SK-N-MC (cell line): ENCODE measurements around the gene ACER3.
"Not testable (repeated sequence)": the region's sequence is repeated elsewhere in the genome, so short reads cannot be mapped to it uniquely, and the experiment has no call there.

Experiments used
- DNase-seq: peaks from one replicate; pipeline ENCODE4 v3.0.0-alpha.2; 2011; ENCODE audit warnings: low read depth, low spot score
- H3K27ac ChIP-seq: fragments of 200-600 bp; sonication (generic); 2 replicates; pipeline ENCODE4 v1.5.1; 2016; ENCODE audit warnings: mixed run types
- H3K36me3 ChIP-seq: fragments of 200-600 bp; sonication (generic); 2 replicates; pipeline ENCODE4 v1.6.1; 2017; ENCODE audit warnings: antibody characterized with exemption, low read length, mixed read lengths; ENCODE audit not compliant: insufficient read depth
- H3K4me3 ChIP-seq: fragments of 200-600 bp; sonication (generic); 2 replicates; pipeline ENCODE4 v1.5.1; 2016
- H3K9ac ChIP-seq: fragments of 200-600 bp; sonication (generic); 2 replicates; pipeline ENCODE4 v1.8.0; 2017; ENCODE audit warnings: mixed run types, mixed read lengths; ENCODE audit not compliant: insufficient read length
- H3K9me3 ChIP-seq: fragments of 200-600 bp; sonication (generic); 2 replicates; pipeline ENCODE4 v1.6.1; 2017; ENCODE audit warnings: low read depth, mild to moderate bottlenecking, antibody characterized with exemption, low read length, moderate library complexity, mixed read lengths
- EZH2 ChIP-seq: fragments of 200-600 bp; sonication (generic); IDR thresholded peaks from one replicate; pipeline ENCODE4 v1.6.1; 2017; ENCODE audit warnings: antibody characterized with exemption
- FOXP2 ChIP-seq: optimal IDR thresholded peaks from 2 replicates; pipeline ENCODE3; 2011; ENCODE audit warnings: mild to moderate bottlenecking, moderate library complexity; ENCODE audit not compliant: insufficient read depth; ENCODE audit errors: extremely low read length, control extremely low read depth
- POLR2AphosphoS5 ChIP-seq: IDR thresholded peaks from 2 replicates; pipeline ENCODE4 v1.6.1; 2012; ENCODE audit warnings: mild to moderate bottlenecking, low read depth, low read length, borderline replicate concordance

The ACER3 gene

GRCh38 chr11:76860539-76861475, at the start of gene ACER3:
TSS of gene ACER3 (plus strand) at chr11:76860918. CDS start at chr11:76860977, 59 bp downstream.
- peak within 1 kb of the TSS; percentile 86 for H3K9ac ChIP-seq
- 0 out of 2 replicates have a peak within 1 kb of the TSS, but pooled peaks have one; percentile 33 for H3K27ac ChIP-seq
- TF ChIP-seq POLR2AphosphoS5 (peak; percentile 66), FOXP2 (no peak), EZH2 (no peak)
- DNase-seq = no peak
- no peaks in the 10 kb centered on the region for H3K9me3 ChIP-seq
- no peaks in the 10 kb centered on the region for H3K36me3 ChIP-seq
- H3K4me3 ChIP-seq = peak within 1 kb of the TSS; percentile 91

DNA sequence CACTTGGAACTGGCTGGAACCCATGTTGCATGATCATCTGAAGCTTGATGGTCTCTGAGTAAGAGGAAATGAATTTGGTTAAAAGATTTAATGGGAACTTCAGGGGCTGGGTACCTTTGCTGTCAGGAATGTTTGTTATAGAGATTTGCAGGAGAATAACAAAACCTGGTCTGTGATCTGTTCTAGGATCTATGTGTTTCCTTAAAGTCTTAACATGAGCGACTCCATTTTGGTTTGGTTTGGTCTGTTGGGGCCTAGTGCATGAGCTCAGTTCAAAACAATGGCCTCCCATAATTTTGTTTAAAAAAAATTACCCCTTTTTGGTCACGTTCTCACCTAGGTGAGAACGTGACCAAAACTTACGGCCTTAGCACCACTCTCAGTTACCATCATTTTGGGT, 49.5 kb upstream of the ACER3 start:
- Histone ChIP-seq H3K36me3 (no peaks in the 10 kb centered on the region), H3K9me3 (no peaks in the 10 kb centered on the region), H3K9ac (no peak overlapping the region), H3K27ac (no peak overlapping the region), H3K4me3 (no peak overlapping the region)
- no peak for TF ChIP-seq EZH2
- no peak for TF ChIP-seq POLR2AphosphoS5
- TF ChIP-seq FOXP2 = no peak
- no peak for DNase-seq

GRCh38 chr11:76814414-76814813, 46.3 kb upstream of the ACER3 start:
- TF ChIP-seq POLR2AphosphoS5 (no peak), FOXP2 (no peak), EZH2 (no peak)
- no peak overlapping the region for H3K4me3 ChIP-seq
- no peaks in the 10 kb centered on the region for H3K9me3 ChIP-seq
- DNase-seq = no peak
- no peak overlapping the region for H3K9ac ChIP-seq
- no peak overlapping the region for H3K27ac ChIP-seq
- no peaks in the 10 kb centered on the region for H3K36me3 ChIP-seq

DNA sequence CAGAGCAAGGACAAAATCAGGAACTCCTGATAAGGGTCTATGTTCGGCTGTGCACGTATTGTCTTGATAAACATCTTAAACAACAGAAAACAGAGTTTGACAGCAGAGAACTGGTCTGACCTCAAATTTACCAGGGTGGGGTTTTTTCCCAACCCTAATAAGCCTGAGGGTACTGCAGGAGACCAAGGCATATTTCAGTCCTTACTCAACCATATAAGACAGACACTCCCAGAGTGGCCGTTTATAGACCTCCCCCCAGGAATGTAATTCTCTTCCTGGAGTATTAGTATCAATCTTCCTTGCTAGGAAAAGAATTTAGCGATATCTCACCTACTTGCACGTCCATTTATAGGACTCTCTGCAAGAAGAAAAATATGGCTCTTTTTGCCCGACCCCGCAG, 45.0 kb upstream of the ACER3 start:
- not testable (repeated sequence) for H3K9ac ChIP-seq, H3K4me3 ChIP-seq, H3K36me3 ChIP-seq, H3K9me3 ChIP-seq, H3K27ac ChIP-seq, DNase-seq

DNA sequence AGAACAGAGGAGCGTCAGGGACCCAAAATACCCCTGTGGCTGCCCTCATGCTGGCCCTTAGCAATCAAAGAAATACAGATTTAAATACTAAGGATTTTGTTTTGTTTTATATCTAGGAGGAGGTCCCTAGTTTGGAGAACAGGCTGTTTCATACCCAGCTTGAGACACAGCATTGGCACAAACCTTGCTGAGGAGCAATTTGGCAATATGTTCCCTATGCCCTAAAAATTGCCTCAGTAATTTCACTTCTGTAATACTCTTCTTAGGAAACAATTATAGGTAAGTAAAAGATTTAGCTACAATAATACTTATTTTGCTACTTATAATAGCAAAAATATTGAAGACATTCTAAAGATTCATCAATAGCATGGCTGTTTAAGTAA, 40.5 kb upstream of the ACER3 start:
- Histone ChIP-seq H3K27ac (no peak overlapping the region), H3K9me3 (no peaks in the 10 kb centered on the region), H3K9ac (no peak overlapping the region), H3K36me3 (no peaks in the 10 kb centered on the region), H3K4me3 (no peak overlapping the region)
- DNase-seq = no peak
- TF ChIP-seq FOXP2 = no peak
- no peak for TF ChIP-seq EZH2
- TF ChIP-seq POLR2AphosphoS5 = no peak

DNA sequence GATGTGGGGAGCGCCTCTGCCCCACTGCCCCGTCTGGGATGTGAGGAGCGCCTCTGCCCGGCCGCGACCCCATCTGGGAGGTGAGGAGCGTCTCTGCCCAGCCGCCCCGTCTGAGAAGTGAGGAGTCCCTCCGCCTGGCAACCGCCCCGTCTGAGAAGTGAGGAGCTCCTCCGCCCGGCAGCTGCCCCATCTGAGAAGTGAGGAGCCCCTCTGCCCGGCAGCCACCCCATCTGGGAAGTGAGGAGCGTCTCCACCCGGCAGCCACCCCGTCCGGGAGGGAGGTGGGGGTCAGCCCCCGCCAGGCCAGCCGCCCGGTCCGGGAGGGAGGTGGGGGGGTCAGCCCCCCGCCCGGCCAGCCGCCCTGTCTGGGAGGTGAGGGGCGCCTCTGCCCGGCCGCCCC, 39.3 kb upstream of the ACER3 start:
- H3K27ac ChIP-seq, H3K9ac ChIP-seq, H3K4me3 ChIP-seq, DNase-seq, H3K36me3 ChIP-seq, H3K9me3 ChIP-seq: not testable (repeated sequence)

- no peaks in the 10 kb centered on the region for H3K9me3 ChIP-seq
- DNase-seq = no peak
- TF ChIP-seq POLR2AphosphoS5 = no peak
- TF ChIP-seq EZH2 = no peak
- TF ChIP-seq FOXP2 = no peak
- H3K36me3 ChIP-seq = no peaks in the 10 kb centered on the region
- no peak overlapping the region for H3K27ac ChIP-seq
- no peak overlapping the region for H3K9ac ChIP-seq
- no peak overlapping the region for H3K4me3 ChIP-seq
These were observed 38.3 kb upstream of the ACER3 start for GRCh38 chr11:76822406-76822805.

DNA sequence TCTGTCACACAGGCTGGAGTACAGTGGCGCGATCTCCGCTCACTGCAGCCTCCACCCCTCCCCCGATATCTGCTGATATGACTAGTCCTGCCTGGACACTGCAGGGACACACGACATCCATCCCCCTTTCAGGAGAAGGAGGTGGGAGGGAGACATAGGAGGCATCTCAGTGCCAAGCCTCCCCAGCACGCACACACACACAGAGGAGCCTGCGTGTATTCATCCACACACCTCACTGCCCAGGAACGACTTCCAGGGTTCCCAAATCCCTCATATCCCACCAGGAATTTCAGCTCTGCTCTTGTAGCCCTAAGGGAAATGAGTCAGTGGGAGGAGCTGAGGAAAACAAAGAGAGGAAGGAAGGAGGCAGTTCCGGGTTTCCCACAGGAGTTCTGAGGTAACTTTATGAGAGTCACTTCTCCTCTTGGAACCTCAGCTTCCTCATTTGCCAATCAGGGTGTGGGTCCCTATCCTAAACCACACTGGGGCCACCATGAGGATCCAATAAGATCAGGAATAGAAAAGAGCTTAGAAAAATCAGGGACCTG, 37.2 kb upstream of the ACER3 start:
- DNase-seq = no peak
- Histone ChIP-seq H3K4me3 (peak overlapping the region; percentile 10; the same call in 1 of the 2 replicates), H3K9me3 (no peaks in the 10 kb centered on the region), H3K27ac (no peak overlapping the region), H3K36me3 (no peaks in the 10 kb centered on the region), H3K9ac (no peak overlapping the region)
- TF ChIP-seq POLR2AphosphoS5 (no peak), EZH2 (no peak), FOXP2 (no peak)
